IPS-NIHi11 (cell line): ENCODE measurements around the gene PRPF6.

Experiments used
- DNase-seq: peaks from one replicate; pipeline ENCODE4 v3.0.0; 2012; ENCODE audit warnings: mixed read lengths, low spot score

Gene PRPF6

DNA sequence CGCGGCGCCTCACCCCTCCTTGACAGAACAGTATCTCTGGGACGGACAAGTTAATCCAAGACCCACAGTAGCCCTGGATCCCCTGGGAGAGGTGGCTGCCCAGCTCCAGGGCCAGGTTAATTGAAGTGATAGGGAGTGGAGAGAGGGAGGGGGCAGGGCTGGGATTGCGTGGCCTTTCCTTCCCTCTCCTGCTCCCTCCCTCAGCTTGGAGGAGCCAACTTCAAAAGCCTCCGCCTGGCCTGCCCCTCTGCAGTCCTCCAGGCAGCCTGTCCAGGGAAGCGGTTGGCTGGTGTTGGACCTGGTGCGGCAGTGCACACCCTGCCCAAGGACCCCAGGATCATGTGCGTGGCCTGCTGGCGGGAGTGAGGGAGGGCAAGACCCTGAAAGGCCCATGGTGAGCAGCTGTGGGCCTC, 55.0 kb downstream of the PRPF6 start, which contains the start of gene C20orf204:
TSS of gene C20orf204 (plus strand) at position 250 of the 413 bp plus-strand sequence. CDS start at position 392, 142 bp downstream.
- peak; percentile 52 for DNase-seq

- DNase-seq = no peak
Measured at GRCh38 chr20:64036346-64037198, 55.6 kb downstream of the PRPF6 start.

- no peak for DNase-seq
Measured at GRCh38 chr20:64037199-64037497, 56.2 kb downstream of the PRPF6 start.

DNA sequence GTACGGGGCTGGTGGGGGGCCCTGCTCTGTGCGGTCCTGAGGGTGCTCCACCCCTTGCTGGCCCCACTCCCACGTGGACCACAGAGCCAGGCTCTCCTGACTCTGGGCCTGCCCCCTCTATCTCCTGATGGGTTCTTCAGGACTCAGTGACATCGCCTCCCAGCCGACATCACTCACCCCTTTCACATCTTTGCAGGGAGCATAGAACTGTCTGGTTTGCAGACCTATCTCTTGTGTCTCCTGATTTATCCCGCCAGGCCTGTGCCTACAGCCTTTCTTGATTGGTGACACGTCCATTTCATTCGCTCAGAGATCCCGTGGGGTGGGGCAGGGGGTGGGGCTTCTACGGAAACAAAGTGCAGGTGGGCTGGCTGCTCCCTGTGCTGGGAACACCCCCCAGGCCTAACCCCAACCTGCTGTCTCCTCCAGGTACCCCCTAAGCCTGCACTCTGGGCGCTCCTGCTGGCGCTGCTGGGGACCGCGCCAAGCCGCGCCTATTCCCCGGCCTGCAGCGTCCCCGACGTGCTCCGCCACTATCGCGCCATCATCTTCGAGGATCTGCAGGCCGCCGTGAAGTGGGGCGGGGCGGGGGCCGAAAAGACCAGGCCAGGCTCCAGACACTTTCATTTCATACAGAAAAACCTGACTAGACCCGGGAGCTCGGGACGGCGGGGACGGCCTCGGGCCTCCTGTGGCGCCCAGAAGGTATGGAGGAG, 56.7 kb downstream of the PRPF6 start:
- peak; percentile 66 for DNase-seq

GRCh38 chr20:64038224-64038564, 57.3 kb downstream of the PRPF6 start:
- peak; percentile 52 for DNase-seq

DNA sequence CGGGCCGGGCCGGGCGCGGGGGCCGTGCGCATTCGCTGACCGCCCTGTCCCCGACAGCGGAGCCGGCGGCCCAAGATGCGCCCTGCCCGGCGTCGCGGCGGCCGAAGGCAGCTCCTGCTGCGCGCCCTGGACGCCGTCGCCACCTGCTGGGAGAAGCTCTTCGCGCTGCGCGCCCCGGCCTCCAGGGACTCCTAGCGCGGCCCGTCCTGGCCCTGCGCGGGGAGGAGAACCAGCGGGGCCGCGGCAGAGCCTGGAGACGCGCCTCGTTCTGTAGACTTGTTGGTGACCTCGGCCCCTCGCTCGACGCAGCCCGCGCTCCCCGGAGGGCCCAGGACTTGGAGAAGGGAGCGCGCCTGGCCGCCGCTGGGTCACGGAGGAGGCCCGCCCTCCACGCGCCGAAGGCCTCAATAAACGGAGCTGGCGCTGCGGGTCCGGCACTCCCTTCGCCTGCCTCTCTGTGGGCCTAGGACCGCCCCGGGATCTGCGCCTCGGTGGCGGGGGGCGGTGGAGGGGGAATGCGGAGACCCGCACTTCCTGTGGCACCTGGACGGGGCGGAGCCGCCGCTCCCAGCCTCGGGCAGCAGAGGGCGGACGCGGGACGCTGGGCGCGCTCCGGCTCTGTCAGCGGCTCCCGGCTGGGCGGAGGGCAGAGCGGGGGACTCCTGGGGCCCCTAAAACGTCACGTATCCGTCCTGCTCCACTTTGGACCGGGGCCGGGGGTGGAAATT, 57.8 kb downstream of the PRPF6 start:
- DNase-seq = peak; percentile 96

DNA sequence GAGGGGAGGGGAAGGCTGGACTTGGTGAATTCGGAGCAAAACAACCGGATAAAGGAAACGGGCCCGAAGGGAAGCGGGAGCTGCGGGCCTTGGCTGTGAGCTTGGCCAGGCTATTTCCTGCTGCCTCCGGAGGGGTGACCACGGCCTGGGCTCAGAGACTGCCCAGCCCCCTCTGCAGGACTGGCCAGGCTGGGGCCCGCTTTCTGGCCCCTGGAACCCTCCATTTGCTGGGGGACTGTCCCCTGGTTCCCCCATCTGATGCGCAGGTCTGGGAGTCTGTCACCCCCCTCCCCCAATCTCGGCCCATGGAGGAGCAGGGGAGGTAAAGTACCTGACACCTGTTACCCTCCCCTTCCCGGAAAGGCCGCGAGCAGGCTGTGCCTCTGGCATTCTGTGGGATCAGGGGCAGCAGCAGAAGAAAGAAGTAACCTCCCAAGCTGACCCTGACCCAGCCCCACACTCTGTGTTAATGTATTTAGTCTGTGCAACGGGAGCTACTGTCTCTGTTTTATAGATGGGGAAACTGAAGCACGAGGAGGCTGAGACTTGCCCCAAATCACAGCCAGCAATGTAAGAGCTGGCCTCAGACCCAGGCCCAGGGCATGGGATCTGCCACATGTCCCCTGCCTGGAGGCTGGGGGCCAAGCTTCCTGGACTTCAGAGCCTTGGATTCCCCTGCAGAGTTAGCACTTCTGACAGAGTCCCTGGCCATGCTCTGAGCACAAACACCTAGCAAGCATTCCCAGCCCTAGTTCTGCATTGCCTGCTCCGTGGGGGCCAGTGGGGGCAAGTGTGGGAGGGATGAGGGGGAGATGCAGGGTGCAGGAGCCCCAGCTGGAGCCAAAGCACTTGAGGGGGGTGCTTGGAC, 58.6 kb downstream of the PRPF6 start:
- DNase-seq = no peak

- DNase-seq = no peak
Measured at GRCh38 chr20:64040231-64041039, 59.5 kb downstream of the PRPF6 start.

GRCh38 chr20:64041040-64041780, 60.3 kb downstream of the PRPF6 start:
- no peak for DNase-seq

DNA sequence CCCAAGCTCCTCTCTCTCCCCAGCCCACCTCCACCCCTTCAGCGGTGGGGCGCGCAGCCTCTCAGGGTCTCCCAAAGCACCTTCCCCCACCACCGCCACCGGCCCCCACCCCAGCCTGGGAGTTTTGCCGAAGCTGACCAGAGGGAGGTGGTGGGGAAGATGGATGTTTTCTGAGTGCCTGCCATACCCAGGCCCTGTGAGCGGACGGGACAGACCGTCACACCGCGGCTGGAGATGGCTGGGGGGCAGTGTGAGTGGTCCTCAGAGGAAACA, 60.8 kb downstream of the PRPF6 start:
- no peak for DNase-seq

GRCh38 chr20:64042054-64042781, 61.3 kb downstream of the PRPF6 start:
- no peak for DNase-seq

DNA sequence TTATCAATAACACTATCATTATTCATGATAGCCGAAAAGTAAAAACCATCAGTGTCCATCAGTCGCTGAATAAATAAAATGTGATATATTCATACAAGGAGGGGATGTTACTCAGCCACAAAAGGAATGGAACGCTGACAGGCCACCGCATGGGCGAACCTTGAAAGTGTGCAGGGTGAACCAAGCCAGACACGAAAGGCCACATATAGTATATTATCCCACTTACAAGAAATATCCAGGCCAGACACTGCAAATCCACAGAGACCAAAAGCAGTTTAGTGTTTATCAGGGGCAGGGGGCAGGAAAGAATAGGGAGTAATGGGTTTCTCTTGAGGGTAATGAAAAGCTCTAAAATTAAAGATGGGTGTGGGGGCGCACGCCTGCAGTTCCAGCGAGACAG, 62.8 kb downstream of the PRPF6 start:
- no peak for DNase-seq

DNA sequence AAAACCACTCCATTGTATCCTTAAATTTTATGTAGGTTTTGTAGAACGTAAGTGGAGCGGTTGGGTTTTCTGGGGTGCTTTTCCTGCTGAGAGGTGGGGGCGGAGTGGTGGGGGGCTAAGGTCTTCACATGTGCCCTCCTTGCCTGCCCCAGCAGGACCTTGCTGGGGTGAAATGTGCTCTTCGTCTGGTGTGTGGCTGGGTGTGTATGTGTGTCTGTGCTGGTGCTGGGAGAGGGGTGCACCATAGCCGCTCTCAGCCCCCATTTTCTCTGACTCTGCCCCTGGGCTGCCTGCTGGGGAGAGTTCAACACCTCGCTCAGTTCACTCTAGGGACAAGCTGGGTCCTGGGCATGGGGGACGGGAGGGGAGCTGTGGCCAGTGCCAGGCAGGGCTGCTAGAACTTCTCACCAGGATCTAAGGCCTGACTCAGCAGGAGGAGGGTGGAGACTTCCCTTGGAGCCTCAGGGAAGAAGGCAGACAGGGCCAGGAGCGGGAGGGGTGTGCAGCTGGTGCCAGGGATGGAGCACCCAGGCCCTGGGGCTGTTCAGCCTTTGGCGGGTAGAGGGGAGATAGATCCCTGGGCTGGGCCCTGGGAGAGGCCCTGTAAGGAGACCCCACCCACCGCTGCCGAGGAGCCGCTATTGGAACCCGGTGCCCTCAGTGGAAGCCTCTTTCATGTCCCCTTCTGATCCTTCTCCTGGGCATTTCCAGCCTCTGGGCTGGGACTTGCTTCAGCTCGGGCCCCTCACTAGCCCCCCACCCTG, 63.7 kb downstream of the PRPF6 start:
- DNase-seq = no peak

GRCh38 chr20:64045346-64046011, 64.5 kb downstream of the PRPF6 start:
- DNase-seq = no peak

GRCh38 chr20:64047046-64047389, 66.1 kb downstream of the PRPF6 start:
- DNase-seq = no peak

DNA sequence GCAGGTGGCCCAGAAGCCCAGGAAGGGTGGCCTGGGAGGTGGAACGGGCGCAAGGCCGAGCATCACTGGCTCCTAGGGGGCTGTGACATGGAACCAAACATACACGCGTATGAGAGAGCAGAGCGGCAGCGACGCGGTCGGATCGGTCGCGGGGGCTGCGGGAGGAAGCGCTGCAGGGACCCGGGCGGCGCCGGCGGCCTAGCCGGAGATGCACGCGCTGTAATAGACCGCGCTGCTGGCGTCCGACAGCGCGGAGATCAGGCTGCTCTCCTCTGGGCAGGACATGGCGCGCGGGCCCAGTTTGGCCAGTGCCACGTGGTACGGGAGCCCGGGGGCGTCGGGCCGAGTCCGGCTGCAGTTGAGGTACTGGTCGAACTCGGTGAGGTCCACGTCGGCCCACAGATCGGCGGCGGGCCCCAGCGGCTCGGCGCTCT, 67.1 kb downstream of the PRPF6 start:
- DNase-seq = no peak

- DNase-seq = peak; percentile 55
Measured at GRCh38 chr20:64048402-64049044, 67.6 kb downstream of the PRPF6 start.
